HG02642 (cell line): ENCODE results near the gene LCORL.

Experiments
- ATAC-seq: cut with Tn5 transposase; IDR thresholded peaks from one replicate; pipeline ENCODE4 v1.9.1; 2021; ENCODE audit warnings: mild to moderate bottlenecking; ENCODE audit not compliant: unreplicated experiment, poor library complexity

The LCORL gene

GRCh38 chr4:17941731-17942130 lies 79.8 kb downstream of the LCORL start:
- ATAC-seq = no peak

GRCh38 chr4:17939054-17939453 lies 82.5 kb downstream of the LCORL start:
- no peak for ATAC-seq

DNA sequence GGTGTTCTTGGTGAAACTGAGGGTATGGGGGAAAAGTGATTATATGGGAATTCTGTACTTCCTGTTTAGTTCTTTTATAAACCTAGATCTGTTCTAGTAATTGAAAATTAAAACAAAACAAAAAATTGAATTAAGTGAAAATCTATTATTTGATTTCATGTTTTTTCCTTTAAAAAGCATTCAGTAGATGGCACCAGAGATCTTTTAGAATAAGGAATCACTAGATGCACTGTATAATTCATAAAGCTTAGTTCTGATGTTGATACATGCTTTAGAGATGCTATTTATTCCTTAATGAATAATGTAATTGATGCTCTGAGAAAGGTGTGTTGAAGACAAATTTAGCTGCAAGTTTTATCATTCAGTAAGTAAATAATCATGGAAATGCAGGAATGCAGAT lies 87.3 kb downstream of the LCORL start:
- no peak for ATAC-seq

DNA sequence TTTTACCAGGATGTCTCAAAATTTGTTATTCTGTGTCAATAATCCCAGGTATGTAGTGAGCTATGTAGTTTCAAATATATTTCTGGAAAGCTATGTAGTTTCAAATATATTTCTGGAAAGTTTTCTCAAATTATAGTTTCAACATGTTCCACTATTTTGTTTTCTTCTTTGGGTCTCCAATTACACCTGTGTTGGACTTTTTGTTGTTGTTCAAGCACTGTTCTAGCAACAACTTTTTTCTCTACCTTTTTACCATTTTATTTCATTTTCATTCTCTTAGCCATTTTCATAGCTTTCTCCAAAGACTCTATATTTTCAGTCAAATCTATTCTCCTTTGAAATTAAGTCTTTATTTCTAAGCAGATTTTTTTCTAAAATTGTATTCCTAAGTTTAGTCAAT lies 88.4 kb downstream of the LCORL start:
- ATAC-seq = no peak

GRCh38 chr4:17932041-17932440 lies 89.5 kb downstream of the LCORL start:
- ATAC-seq = no peak

GRCh38 chr4:17930256-17930655 lies 91.3 kb downstream of the LCORL start:
- no peak for ATAC-seq

DNA sequence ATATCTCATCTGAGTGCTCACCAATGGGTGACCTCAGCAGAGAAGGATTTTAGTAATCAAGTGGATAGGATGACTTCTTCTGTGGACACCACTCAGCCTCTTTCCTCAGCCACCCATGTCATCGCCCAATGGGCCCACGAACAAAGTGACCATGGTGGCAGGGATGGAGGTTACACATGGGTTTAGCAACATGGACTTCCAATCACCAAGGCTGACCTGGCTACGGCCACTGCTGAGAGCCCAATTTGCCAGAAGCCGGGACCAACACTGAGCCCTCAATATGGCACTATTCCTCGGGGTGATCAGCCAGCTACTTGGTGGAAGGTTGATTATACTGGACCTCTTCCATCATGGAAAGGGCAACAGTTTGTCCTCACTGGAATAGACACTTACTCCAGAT lies 97.4 kb downstream of the LCORL start:
- ATAC-seq = no peak

DNA sequence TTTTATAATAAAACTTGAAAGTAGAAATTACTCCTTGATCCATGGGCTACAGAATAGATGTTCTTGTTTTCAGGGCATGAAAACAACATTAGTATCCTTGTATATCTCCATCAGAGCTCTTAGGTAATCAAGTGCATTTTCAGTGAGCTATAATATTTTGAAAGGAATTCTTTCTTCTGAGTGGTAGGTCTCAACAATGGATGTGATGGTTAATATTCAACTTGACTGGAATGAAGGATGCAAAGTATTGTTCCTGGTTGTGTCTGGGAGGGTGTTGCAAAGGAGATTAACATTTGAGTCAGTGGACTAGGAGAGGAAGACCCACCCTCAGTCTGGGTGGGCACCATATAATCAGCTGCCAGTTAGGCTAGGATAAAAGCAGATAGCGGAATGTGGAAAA lies 100.1 kb downstream of the LCORL start:
- ATAC-seq = no peak

DNA sequence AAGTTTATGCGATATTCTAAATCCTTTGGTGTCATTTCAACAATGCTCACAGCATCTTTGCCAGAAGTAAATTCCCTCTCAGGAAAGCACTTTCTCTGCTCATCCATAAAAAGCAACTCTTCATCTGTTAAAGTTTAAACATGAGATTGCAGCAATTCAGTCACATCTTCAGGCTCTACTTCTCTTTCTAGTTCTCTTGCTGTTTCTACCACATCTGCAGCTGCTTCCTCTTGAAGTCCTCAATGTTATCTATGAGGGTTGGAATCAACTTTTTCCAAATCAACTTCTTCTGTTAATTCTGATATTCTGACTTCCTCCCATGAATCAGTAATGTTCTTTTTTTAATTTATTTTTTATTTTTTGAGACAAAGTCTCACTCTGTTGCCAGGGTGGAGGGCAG lies 100.9 kb downstream of the LCORL start:
- no peak for ATAC-seq

GRCh38 chr4:17915439-17915838 lies 106.1 kb downstream of the LCORL start:
- ATAC-seq = no peak

DNA sequence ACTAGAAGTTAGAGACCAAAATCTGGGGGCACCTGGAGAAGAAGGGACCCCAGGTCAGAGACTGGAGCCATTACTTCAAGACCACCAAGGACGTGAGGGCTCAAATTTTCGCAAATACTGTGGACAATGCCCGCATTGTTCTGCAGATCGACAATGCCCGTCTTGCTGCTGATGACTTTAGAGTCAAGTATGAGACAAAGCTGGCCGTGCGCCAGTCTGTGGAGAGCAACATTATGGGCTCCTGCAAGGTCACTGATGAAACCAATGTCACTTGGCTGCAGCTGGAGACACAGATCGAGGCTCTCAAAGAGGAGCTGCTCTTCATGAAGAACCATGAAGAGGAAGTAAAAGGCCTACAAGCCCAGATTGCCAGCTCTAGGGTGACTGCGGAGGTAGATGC lies 109.5 kb downstream of the LCORL start:
- ATAC-seq = no peak

GRCh38 chr4:17911608-17912007 lies 109.9 kb downstream of the LCORL start:
- no peak for ATAC-seq

DNA sequence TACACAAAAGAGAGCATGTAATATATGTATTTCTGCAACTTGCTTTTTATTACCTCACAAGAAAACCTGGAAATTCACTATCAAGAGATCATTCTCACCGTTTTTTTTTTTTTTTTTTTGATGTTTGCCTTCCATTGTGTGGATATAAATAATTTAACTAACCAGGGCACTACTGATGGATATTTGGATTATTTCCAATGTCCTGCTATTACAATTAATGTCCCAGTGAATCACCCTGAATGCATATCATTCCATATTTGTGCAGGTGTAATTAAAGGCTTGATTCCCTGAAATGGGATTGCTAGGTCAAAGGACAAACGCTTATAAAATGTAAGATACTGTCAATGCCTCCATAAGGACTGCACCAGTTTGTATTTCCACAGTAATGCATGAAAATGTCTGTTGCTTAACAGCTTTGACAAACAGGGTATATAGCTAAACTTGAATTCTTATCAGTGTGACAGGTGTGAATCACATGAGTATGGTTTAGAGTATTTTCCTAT lies 123.0 kb downstream of the LCORL start:
- ATAC-seq = no peak

DNA sequence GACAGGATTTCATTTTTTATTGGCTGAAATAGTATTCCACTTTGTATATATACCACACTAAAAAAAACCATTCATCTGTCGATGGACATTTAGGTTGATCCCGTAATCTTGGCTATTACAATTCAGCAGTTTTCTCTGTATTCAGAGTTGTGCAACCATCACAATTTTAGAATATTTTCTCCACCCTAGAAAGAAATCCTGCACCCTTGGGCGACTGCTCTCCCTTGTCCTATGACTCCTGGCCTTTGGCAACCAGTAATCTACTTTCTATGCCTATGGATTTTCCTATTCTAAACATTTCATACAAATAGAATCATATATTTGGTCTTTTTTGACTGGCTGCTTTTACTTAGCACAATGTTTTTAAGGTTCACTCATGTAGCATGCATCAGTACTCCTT lies 126.1 kb downstream of the LCORL start:
- ATAC-seq = no peak

- ATAC-seq = no peak
Measured at GRCh38 chr4:17894421-17894820, 127.1 kb downstream of the LCORL start.

- no peak for ATAC-seq
Measured at GRCh38 chr4:17889692-17890091, 131.9 kb downstream of the LCORL start.

DNA sequence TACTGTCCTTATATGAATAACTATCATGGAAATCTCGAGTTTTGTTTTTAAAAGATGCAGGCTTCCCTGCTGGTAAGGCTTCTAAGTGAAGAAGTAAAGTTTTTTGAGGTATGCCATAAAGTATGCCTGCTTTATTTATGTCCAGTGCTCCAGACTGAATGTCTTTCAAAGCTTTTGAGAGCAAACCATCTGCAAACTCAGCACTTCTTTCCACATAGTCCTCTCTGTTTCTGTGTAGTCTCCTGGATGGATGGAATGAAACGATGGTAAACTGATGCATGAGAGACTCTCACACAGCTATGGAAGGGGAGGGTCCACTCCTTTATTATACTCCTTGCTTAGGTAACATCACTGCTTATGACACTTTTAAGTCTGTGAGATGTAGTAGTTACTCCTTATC lies 137.0 kb downstream of the LCORL start:
- ATAC-seq = no peak

- ATAC-seq = no peak
Measured at GRCh38 chr4:17884063-17884462, 137.5 kb downstream of the LCORL start.

- ATAC-seq = no peak
Measured at GRCh38 chr4:17877661-17878060, 143.9 kb downstream of the LCORL start.

DNA sequence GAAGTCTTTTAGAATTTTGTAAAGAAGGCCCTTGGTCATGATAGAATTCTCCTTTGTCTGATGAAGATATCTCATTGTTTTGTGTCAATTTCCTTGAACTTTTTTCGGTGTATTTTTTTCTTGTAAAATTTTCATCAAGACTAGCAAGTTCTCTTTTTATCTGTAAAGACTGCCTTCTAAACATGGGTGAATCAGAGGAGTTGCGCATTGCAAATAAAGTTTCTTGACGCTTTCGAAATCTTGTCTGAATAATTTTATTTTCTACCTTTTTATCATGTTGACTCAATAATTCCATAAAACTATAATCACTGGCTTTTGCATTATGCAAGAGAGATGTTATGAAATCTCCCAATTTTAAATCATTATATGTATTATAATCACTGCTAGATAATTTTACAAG lies 144.6 kb downstream of the LCORL start:
- no peak for ATAC-seq

DNA sequence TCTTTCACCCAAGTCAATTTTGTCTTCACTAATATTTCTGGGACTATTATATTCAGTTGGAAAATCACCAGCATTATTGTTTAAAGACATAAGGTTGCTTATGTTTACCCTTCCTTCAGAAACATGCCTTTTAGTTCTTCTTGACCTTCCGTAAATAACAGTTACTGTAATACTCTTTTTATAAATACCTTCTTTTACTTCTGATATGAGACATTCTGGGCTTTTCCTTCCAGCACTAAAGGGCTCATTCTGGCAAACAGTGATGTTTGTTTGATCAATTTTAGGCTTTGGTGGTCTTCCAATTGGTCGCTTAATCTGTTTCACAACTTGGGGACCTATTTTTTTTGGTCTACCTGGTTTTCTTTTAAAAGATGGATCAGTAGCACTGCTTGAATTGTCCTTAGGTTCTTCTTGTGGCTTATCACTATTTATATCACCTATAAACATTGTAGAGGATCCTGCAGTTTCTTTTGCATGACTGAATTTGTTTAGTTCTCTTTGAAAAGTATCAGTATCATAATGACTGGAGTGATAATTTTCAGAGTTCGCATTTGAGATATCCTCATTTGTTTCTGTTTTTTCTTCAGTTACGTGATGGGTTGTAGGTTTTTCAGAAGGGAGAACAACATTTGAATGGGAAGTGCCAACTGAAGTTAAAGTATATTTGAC lies 146.0 kb downstream of the LCORL start:
- peak; percentile 95 for ATAC-seq

DNA sequence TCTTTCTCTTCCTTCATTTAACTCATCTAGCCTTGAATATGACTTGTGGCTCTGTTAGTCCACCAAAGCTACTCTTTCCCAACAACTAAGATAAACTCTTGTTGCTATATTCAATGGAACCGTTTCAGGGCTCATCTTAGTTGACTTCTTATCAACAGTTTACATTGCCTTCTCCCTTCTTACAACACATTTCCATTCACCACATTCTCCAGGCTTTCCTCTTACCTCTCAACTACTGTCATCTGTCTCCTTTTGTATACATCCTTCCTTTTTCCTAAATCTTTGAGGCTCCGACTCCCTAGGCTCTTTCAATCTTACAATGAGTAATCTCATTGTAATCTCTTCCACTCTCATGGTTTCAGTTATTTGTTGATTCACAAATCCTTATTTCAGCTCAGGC lies 152.2 kb downstream of the LCORL start:
- no peak for ATAC-seq

GRCh38 chr4:17867276-17867675 lies 154.3 kb downstream of the LCORL start:
- no peak for ATAC-seq
